GM12878 (cell line): ENCODE data around the gene CHST15. TPM values are rescaled to one million over a fixed set of nuclear protein-coding genes. Genes with fewer than 3 reads are reported as not detected.

Experiments used
- ATAC-seq: fragments of 200-7000 bp; cut with Tn5 transposase; 3 replicates; pipeline ENCODE4 v1.9.1; 2020; ENCODE audit warnings: mild to moderate bottlenecking, moderate library complexity
- BruUV-seq: library from RNA; stranded (reverse); fragments of 400-500 nt; replicated peaks from 2 replicates; lab custom pipeline; 2021; lab: Mats Ljungman, UMichigan
- CTCF ChIA-PET: fragments of 300-600 bp; sonication (Branson Sonifier 250); formaldehyde crosslinking; extraction: SDS; loops from one replicate; lab custom pipeline; 2021; ENCODE audit warnings: inconsistent platforms; lab: Yijun Ruan, JAX
- POLR2A ChIA-PET: fragments of 350-600 bp; formaldehyde crosslinking; extraction: SDS; loops from one replicate; lab custom pipeline; 2021; ENCODE audit warnings: inconsistent platforms; lab: Charles Lee
- RAD21 ChIA-PET: fragments of 300-600 bp; sonication (Branson Sonifier 250); formaldehyde crosslinking; loops from one replicate; lab custom pipeline; 2023; ENCODE audit warnings: antibody characterized with exemption; ENCODE audit not compliant: unreplicated experiment; lab: Charles Lee
- SMC1A ChIA-PET: fragments of 300-600 bp; sonication (Branson Sonifier 250); formaldehyde crosslinking; loops from one replicate; lab custom pipeline; 2023; ENCODE audit not compliant: unreplicated experiment, uncharacterized antibody; lab: Charles Lee
- DNase-seq: peaks from one replicate; pipeline ENCODE4 v3.0.0-alpha.2; 2011; ENCODE audit warnings: low read depth, low spot score
- FAIRE-seq: peaks from 3 replicates; lab custom pipeline; 2011; peaks lifted over from hg19 to GRCh38; lab: Jason Lieb, UNC
- H2AFZ ChIP-seq: 2 replicates; pipeline ENCODE4 v1.6.0; 2011; ENCODE audit warnings: low read depth, low read length, control low read depth; ENCODE audit not compliant: control insufficient read depth
- H3K27ac ChIP-seq: 2 replicates; pipeline ENCODE4 v1.5.1; 2011; ENCODE audit warnings: control low read depth; ENCODE audit not compliant: control insufficient read depth, insufficient read depth
- H3K27me3 ChIP-seq, 2 experiments: replicated peaks in 1 of 2; 2 replicates each; pipeline versions ENCODE4 v1.6.0 to v1.6.1; 2011; ENCODE audit warnings: low read length in 1 of 2; ENCODE audit not compliant: control insufficient read depth in 2 of 2, insufficient read depth in 2 of 2
- H3K36me3 ChIP-seq, 2 experiments: 2 replicates each; pipeline ENCODE4 v1.5.1; 2011; ENCODE audit warnings: low read length in 1 of 2; ENCODE audit not compliant: control insufficient read depth in 2 of 2, insufficient read depth in 2 of 2
- H3K4me1 ChIP-seq: 2 replicates; pipeline ENCODE4 v1.6.1; 2011; ENCODE audit warnings: mild to moderate bottlenecking, low read length, moderate library complexity, mixed read lengths; ENCODE audit not compliant: control insufficient read depth, insufficient read depth
- H3K4me2 ChIP-seq: 2 replicates; pipeline ENCODE4 v1.6.0; 2011; ENCODE audit warnings: control low read depth; ENCODE audit not compliant: control insufficient read depth, insufficient read depth
- H3K4me3 ChIP-seq: fragments of 200-600 bp; sonication (generic); 2 replicates; pipeline ENCODE4 v1.5.1; 2016
- H3K79me2 ChIP-seq: 2 replicates; pipeline ENCODE4 v1.6.0; 2011; ENCODE audit warnings: low read length; ENCODE audit not compliant: control insufficient read depth, insufficient read depth
- H3K9ac ChIP-seq: 2 replicates; pipeline ENCODE4 v1.8.0; 2011; ENCODE audit warnings: low read length, control low read depth, mixed read lengths; ENCODE audit not compliant: control insufficient read depth, insufficient read depth
- H3K9me3 ChIP-seq: replicated peaks from 3 replicates; pipeline ENCODE4 v1.5.1; 2011; ENCODE audit warnings: mild to moderate bottlenecking, low read length; ENCODE audit not compliant: control insufficient read depth, insufficient read depth
- H4K20me1 ChIP-seq: 2 replicates; pipeline ENCODE4 v1.6.0; 2011; ENCODE audit not compliant: control insufficient read depth, insufficient read depth
- CBX5 ChIP-seq: sonication (generic); IDR thresholded peaks from 2 replicates; pipeline ENCODE4 v1.6.1; 2016; ENCODE audit warnings: low read depth, moderate library complexity, mild to moderate bottlenecking, inconsistent platforms
- CHD1 ChIP-seq: IDR thresholded peaks from 2 replicates; pipeline ENCODE4 v1.6.1; 2012; ENCODE audit warnings: low read depth, low read length, improper control_type of control experiment
- DPF2 ChIP-seq: fragments of 450-650 bp; IDR thresholded peaks from 2 replicates; pipeline ENCODE4 v1.6.1; 2017; ENCODE audit warnings: mild to moderate bottlenecking
- FOXK2 ChIP-seq: fragments of 450-650 bp; IDR thresholded peaks from 2 replicates; pipeline ENCODE4 v1.6.1; 2017; ENCODE audit warnings: mild to moderate bottlenecking, moderate library complexity
- LARP7 ChIP-seq: fragments of 450-650 bp; IDR thresholded peaks from 2 replicates; pipeline ENCODE4 v1.6.1; 2017; ENCODE audit warnings: mild to moderate bottlenecking
- MYC ChIP-seq: IDR thresholded peaks from 2 replicates; pipeline ENCODE4 v1.6.1; 2011; ENCODE audit warnings: mild to moderate bottlenecking, low read length, moderate library complexity, inconsistent platforms; ENCODE audit not compliant: insufficient read depth, insufficient replicate concordance, insufficient read length, severe bottlenecking
- NFXL1 ChIP-seq: fragments of 450-650 bp; IDR thresholded peaks from 2 replicates; pipeline ENCODE4 v1.6.1; 2017; ENCODE audit warnings: antibody characterized with exemption, mild to moderate bottlenecking, borderline replicate concordance
- POLR2A ChIP-seq: IDR thresholded peaks from 2 replicates; pipeline ENCODE4 v1.6.1; 2011; ENCODE audit warnings: low read depth, mild to moderate bottlenecking, low read length
- POLR2AphosphoS5 ChIP-seq: IDR thresholded peaks from 2 replicates; pipeline ENCODE4 v1.6.1; 2011; ENCODE audit warnings: mild to moderate bottlenecking, low read length, inconsistent platforms
- RAD51 ChIP-seq: fragments of 450-650 bp; IDR thresholded peaks from 2 replicates; pipeline ENCODE4 v1.6.1; 2016; ENCODE audit warnings: moderate library complexity, mild to moderate bottlenecking, inconsistent platforms
- SMC3 ChIP-seq: IDR thresholded peaks from 2 replicates; pipeline ENCODE4 v1.6.1; 2011; ENCODE audit warnings: low read length, improper control_type of control experiment, borderline replicate concordance
- SP1 ChIP-seq: IDR thresholded peaks from one replicate; pipeline ENCODE4 v1.6.1; 2011; ENCODE audit warnings: low read depth, low read length
- STAT1 ChIP-seq: fragments of 450-650 bp; conservative IDR thresholded peaks from 2 replicates; pipeline ENCODE4 v1.6.1; 2014; ENCODE audit warnings: antibody characterized with exemption, mild to moderate bottlenecking
- ZNF384 ChIP-seq: IDR thresholded peaks from 2 replicates; pipeline ENCODE4 v1.6.1; 2012; ENCODE audit warnings: low read depth, mild to moderate bottlenecking, low read length, improper control_type of control experiment, borderline replicate concordance
- WGBS: methylation state at CpG from one replicate; pipeline ENCODE4 v1.1.6; 2016; ENCODE audit warnings: low lambda C conversion rate; ENCODE audit not compliant: insufficient replicate concordance, insufficient coverage; ENCODE audit errors: missing lambda C conversion rate; 5-methylcytosine and 5-hydroxymethylcytosine counted together
- in situ Hi-C: fragments of 300-500 bp; cut with MboI; formaldehyde crosslinking; loops from 9 replicates; pipeline ENCODE4 v1.14.3; 2018; ENCODE audit warnings: mixed read lengths
- intact Hi-C: fragments of 100-400 bp; cut with micrococcal nuclease; formaldehyde crosslinking; loops from one replicate; pipeline ENCODE4 v1.14.2; 2022; ENCODE audit not compliant: unreplicated experiment
- polyA plus RNA-seq, 11 experiments: library from polyadenylated mRNA; depleted of rRNA in 4 of 11; unstranded in 6 of 11; stranded (reverse) in 5 of 11; fragments of >200 nt; fragmentation: Nextera tagmentation in 4 of 11; fragmentation: Illumina TruSeq in 1 of 11; extraction: Ambion mirVana in 4 of 11; extraction: Trizol in 1 of 11; gene quantifications; 1 replicate in 1 of 11; 2 replicates in 10 of 11; pipeline versions ENCODE4 v1.2.1 to v1.2.3, GENCODE V29; 2011 to 2016; ENCODE audit warnings: inconsistent platforms in 2 of 11, missing spikeins in 2 of 11, low read depth in 1 of 11
- total RNA-seq, 4 experiments: library from RNA; depleted of rRNA in 3 of 4; stranded (reverse); fragments of >200 nt in 3 of 4; fragmentation: Illumina TruSeq in 1 of 4; extraction: Trizol in 1 of 4; gene quantifications; 2 replicates each; pipeline versions ENCODE4 v1.2.1 to v1.2.3, GENCODE V29; 2013 to 2021

CHST15 gene
- total and polyA plus RNA-seq, 10 of the 15 experiments (the other 5 are each of a cell fraction or from before 2014, with no cell fraction given) = 0.02 to 0.53 (median 0.05) TPM; not detected in 1

DNA sequence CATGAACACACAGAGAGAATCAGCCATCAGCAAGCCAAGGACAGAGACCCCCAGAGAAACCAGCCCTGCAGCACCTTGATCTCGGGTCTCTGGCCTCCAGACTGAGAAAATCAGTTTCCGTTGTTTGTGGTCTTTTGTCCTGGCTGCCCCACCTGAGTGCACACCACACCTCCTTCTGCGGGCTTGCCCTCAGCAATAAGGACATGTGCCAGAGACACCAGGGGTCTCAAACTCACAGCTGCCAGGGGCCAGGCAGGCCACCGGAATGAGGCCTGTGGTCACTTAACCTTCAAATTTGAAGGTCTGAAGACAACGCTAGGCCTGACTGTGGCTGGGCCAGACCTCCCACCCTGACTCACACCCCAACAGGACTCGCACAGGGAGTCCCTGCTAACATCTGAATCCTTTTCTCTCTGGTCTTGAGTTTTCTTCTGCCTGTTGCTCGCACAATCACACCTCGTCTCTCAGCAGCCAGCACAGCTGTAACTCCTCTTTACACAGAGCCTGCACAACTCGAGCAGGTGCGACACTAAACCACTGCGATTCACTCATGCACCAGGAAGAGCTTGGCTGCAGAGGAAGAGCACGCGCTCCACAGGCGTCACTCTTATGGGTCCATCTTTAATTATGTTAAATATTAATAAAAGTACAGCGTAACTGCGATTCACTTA, 86.2 kb downstream of the CHST15 start:
- in situ Hi-C loops = no loop called here
- Histone ChIP-seq H3K4me3 (no peak overlapping the region), H4K20me1 (no peaks in the 10 kb centered on the region), H3K4me2 (no peak overlapping the region)
- SMC1A ChIA-PET = no interaction called here
- TF ChIP-seq POLR2AphosphoS5 (no peak), CHD1 (no peak), MYC (no peak), STAT1 (no peak), SMC3 (no peak), POLR2A (no peak), ZNF384 (no peak)
- TF ChIP-seq, all 136 proteins: peak for 0
- no peak overlapping the region for H2AFZ ChIP-seq
- CTCF ChIA-PET = no interaction called here
- intact Hi-C loops = no loop called here
- POLR2A ChIA-PET = no interaction called here
- no peaks in the 10 kb centered on the region for H3K79me2 ChIP-seq
- no peaks in the 10 kb centered on the region; the same call in 2 of the 3 replicates for H3K9me3 ChIP-seq
- no peak overlapping the region for H3K27ac ChIP-seq
- ATAC-seq = no peak
- no peaks in the 10 kb centered on the region for H3K36me3 ChIP-seq
- FAIRE-seq = no peak
- H3K27me3 ChIP-seq = peaks cover 0 to 4% of the 10 kb centered on the region in 2 experiments; a peak in 3 of 4 replicates
- DNase-seq = no peak
- no peak overlapping the region for H3K9ac ChIP-seq
- 62% methylated on average over 16 of the region's 16 CpGs for WGBS
- no peaks in the 10 kb centered on the region for H3K4me1 ChIP-seq
- RAD21 ChIA-PET = no interaction called here
- BruUV-seq = no TSS peak

DNA sequence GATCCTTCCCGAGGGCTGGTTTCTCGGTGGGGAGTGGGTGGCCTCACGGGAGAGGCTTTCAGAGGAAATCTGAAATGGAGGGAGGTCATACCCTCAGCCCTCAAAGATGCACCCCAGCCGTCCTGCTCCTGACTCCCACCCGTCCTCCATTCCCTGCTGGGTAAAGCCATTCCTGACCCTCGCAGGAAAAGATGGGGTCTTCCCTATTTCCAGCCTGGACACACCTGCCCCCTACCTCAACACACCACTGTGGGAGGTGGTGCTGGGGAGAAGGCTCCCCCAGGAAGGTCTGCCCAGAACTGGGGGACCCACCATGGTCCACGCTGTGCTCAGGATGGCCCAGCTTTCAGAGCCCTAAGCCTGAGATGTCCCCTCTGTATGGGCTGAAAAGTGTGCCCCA, 86.9 kb downstream of the CHST15 start:
- H3K36me3 ChIP-seq = no peaks in the 10 kb centered on the region
- in situ Hi-C loops = no loop called here
- POLR2A ChIA-PET = no interaction called here

More for the DNA sequence above, 86.9 kb downstream of the CHST15 start:
- Histone ChIP-seq H3K4me2 (no peak overlapping the region), H3K4me3 (no peak overlapping the region), H2AFZ (no peak overlapping the region), H3K27me3 (peaks cover 0 to 4% of the 10 kb centered on the region in 2 experiments; a peak in 3 of 4 replicates), H3K9ac (no peak overlapping the region), H3K9me3 (no peaks in the 10 kb centered on the region; the same call in 2 of the 3 replicates), H3K79me2 (no peaks in the 10 kb centered on the region), H3K4me1 (no peaks in the 10 kb centered on the region), H4K20me1 (no peaks in the 10 kb centered on the region), H3K27ac (no peak overlapping the region)
- no peak for TF ChIP-seq FOXK2
- TF ChIP-seq LARP7 = no peak
- no peak for TF ChIP-seq RAD51
- no peak for TF ChIP-seq DPF2
- no peak for TF ChIP-seq CBX5
- TF ChIP-seq SP1 = no peak
- TF ChIP-seq NFXL1 = no peak
- BruUV-seq = no TSS peak
- ChIA-PET SMC1A (interaction anchor here (1.1 kb wide), 1 partner anchor 10 kb away, joined by 3 read pairs; no protein-coding TSS in a partner anchor), RAD21 (interaction anchor here (0.9 kb wide), 1 partner anchor 10 kb away, joined by 3 read pairs; no protein-coding TSS in a partner anchor), CTCF (no interaction called here)
- WGBS = 11% methylated on average over 7 of the region's 7 CpGs
- intact Hi-C loops = no loop called here
- ATAC-seq (no peak), DNase-seq (no peak), FAIRE-seq (no peak)
